ENCODE data around the gene METTL16.

DNA sequence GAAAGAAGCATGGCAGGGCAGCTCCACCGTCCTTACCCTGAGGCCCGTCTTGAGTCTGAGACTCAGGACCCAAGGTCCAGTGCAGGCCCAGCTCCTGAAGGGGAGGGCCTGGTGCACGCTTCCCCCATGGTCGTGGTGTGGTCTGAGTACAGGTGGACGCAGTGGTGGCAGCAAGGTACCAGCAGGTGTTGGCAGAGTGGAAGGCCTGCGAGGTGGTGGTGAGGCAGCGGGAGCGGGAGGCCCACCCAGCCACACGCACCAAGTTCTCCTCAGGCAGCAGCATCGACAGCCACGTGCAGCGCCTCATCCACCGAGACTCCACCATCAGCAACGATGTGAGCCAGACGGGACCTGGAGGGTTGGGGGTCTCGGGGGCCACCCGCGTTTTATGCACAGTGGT is 138.5 kb downstream of the METTL16 start:
- TF ChIP-seq, protein P1, sequence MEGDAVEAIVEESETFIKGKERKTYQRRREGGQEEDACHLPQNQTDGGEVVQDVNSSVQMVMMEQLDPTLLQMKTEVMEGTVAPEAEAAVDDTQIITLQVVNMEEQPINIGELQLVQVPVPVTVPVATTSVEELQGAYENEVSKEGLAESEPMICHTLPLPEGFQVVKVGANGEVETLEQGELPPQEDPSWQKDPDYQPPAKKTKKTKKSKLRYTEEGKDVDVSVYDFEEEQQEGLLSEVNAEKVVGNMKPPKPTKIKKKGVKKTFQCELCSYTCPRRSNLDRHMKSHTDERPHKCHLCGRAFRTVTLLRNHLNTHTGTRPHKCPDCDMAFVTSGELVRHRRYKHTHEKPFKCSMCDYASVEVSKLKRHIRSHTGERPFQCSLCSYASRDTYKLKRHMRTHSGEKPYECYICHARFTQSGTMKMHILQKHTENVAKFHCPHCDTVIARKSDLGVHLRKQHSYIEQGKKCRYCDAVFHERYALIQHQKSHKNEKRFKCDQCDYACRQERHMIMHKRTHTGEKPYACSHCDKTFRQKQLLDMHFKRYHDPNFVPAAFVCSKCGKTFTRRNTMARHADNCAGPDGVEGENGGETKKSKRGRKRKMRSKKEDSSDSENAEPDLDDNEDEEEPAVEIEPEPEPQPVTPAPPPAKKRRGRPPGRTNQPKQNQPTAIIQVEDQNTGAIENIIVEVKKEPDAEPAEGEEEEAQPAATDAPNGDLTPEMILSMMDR (conservative IDR thresholded peaks at IDR 0.05; ENCODE audit: low read depth in 2 of 2): no peak
- TF ChIP-seq, protein P2, sequence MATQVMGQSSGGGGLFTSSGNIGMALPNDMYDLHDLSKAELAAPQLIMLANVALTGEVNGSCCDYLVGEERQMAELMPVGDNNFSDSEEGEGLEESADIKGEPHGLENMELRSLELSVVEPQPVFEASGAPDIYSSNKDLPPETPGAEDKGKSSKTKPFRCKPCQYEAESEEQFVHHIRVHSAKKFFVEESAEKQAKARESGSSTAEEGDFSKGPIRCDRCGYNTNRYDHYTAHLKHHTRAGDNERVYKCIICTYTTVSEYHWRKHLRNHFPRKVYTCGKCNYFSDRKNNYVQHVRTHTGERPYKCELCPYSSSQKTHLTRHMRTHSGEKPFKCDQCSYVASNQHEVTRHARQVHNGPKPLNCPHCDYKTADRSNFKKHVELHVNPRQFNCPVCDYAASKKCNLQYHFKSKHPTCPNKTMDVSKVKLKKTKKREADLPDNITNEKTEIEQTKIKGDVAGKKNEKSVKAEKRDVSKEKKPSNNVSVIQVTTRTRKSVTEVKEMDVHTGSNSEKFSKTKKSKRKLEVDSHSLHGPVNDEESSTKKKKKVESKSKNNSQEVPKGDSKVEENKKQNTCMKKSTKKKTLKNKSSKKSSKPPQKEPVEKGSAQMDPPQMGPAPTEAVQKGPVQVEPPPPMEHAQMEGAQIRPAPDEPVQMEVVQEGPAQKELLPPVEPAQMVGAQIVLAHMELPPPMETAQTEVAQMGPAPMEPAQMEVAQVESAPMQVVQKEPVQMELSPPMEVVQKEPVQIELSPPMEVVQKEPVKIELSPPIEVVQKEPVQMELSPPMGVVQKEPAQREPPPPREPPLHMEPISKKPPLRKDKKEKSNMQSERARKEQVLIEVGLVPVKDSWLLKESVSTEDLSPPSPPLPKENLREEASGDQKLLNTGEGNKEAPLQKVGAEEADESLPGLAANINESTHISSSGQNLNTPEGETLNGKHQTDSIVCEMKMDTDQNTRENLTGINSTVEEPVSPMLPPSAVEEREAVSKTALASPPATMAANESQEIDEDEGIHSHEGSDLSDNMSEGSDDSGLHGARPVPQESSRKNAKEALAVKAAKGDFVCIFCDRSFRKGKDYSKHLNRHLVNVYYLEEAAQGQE (IDR thresholded peaks at IDR 0.05; ENCODE audit: unreplicated experiment): no peak
- TF ChIP-seq EZH2 (IDR thresholded peaks at IDR 0.05; ENCODE audit: low read depth, unreplicated experiment): no peak
- TF ChIP-seq CREB1 (CRISPR knock-in tag; IDR thresholded peaks at IDR 0.05; ENCODE audit: low read depth): no peak
- no peak for TF ChIP-seq EZH2phosphoT487 (IDR thresholded peaks at IDR 0.05; ENCODE audit: unreplicated experiment)

All from GM23338 (cell line).